Activated CD8-positive, alpha-beta memory T cell treated with anti-CD3 and anti-CD28 coated beads, Interleukin-2, amount 50 U/mL, for 4 hours (primary cell): ENCODE results near the gene UBE2C.

Experiments used
- DNase-seq: peaks from one replicate; pipeline ENCODE4 v3.0.0-alpha.2; 2020

The UBE2C gene

DNA sequence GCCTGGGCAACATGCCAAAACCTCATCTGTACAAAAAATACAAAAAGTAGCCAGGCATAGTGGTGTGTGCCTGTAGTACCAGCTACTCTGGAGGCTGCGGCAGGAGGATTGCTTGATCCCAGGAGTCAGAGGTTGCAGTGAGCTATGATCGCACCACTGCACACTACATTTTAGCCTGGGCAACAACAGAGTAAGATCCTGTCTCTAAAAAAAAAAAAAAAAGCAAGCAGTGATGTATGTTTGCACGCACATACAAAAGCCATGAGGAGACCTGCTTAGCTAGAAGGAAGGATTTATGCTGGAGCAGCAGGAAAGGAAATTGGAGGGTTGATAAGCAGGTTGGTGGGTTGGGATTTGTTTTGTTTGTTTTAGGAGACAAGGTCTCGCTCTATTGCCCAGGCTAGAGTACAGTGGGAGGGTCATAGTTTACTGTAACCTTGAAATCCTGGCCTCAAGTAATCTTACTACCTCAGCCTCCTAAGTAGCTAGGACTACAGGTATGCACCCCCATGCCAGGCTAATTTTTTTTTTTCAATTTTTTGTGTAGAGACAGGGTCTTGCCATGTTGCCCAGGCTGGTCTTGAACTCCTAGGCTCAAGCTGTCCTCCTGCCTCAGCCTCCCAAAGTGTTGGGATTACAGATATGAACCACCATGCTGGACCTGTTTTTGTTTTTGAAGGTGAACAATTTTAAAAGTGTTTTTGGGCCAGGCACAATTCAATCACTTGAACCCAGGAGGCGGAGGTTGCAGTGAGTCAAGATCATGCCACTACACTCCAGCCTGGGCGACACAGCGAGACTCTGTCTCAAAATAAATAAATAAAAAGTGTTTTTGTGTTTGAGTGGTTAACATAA, 49.0 kb downstream of the UBE2C start:
- DNase-seq: no peak

- DNase-seq: no peak
Measured at GRCh38 chr20:45863543-45864470, 51.4 kb downstream of the UBE2C start.

GRCh38 chr20:45866454-45866853, 54.0 kb downstream of the UBE2C start:
- DNase-seq: no peak
